Measurements from ENCODE around the gene BTNL3. TPM values are rescaled to one million over a fixed set of nuclear protein-coding genes. Genes with fewer than 3 reads are reported as not detected.

BTNL3 gene, protein sequence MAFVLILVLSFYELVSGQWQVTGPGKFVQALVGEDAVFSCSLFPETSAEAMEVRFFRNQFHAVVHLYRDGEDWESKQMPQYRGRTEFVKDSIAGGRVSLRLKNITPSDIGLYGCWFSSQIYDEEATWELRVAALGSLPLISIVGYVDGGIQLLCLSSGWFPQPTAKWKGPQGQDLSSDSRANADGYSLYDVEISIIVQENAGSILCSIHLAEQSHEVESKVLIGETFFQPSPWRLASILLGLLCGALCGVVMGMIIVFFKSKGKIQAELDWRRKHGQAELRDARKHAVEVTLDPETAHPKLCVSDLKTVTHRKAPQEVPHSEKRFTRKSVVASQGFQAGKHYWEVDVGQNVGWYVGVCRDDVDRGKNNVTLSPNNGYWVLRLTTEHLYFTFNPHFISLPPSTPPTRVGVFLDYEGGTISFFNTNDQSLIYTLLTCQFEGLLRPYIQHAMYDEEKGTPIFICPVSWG
- not detected for polyA plus RNA-seq (2012; ENCODE audit: insufficient read length, low read depth)

DNA sequence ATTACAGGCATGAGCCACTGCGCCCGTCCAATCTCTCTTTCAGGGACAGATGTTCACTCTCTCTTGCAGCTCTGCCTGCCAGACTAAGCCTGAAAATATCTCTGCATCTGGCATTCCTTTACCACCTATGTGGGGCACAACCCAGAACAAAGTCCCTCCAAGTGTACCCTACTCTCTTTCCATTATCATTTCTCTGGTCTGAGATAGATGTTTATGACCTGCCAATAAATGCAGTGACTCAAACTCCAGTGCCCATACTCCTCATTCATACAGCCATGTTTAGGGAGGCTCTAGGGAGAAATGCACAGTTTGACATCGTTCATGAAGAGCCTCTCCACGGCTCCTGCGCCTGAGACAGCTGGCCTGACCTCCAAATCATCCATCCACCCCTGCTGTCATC lies at the start of gene BTNL3:
BTNL3 (plus strand) TSS at position 255 of the 400 bp plus-strand sequence. CDS start 183 bp downstream, outside the sequence.
- no peak for TF ChIP-seq TAF1 (IDR thresholded peaks at IDR 0.05; ENCODE audit: borderline replicate concordance, insufficient read depth, low read length)
- TF ChIP-seq, protein P1, sequence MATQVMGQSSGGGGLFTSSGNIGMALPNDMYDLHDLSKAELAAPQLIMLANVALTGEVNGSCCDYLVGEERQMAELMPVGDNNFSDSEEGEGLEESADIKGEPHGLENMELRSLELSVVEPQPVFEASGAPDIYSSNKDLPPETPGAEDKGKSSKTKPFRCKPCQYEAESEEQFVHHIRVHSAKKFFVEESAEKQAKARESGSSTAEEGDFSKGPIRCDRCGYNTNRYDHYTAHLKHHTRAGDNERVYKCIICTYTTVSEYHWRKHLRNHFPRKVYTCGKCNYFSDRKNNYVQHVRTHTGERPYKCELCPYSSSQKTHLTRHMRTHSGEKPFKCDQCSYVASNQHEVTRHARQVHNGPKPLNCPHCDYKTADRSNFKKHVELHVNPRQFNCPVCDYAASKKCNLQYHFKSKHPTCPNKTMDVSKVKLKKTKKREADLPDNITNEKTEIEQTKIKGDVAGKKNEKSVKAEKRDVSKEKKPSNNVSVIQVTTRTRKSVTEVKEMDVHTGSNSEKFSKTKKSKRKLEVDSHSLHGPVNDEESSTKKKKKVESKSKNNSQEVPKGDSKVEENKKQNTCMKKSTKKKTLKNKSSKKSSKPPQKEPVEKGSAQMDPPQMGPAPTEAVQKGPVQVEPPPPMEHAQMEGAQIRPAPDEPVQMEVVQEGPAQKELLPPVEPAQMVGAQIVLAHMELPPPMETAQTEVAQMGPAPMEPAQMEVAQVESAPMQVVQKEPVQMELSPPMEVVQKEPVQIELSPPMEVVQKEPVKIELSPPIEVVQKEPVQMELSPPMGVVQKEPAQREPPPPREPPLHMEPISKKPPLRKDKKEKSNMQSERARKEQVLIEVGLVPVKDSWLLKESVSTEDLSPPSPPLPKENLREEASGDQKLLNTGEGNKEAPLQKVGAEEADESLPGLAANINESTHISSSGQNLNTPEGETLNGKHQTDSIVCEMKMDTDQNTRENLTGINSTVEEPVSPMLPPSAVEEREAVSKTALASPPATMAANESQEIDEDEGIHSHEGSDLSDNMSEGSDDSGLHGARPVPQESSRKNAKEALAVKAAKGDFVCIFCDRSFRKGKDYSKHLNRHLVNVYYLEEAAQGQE (IDR thresholded peaks at IDR 0.05; ENCODE audit: insufficient read depth in 1 of 2, low read depth in 2 of 2, low read length in 2 of 2) = no peak

DNA sequence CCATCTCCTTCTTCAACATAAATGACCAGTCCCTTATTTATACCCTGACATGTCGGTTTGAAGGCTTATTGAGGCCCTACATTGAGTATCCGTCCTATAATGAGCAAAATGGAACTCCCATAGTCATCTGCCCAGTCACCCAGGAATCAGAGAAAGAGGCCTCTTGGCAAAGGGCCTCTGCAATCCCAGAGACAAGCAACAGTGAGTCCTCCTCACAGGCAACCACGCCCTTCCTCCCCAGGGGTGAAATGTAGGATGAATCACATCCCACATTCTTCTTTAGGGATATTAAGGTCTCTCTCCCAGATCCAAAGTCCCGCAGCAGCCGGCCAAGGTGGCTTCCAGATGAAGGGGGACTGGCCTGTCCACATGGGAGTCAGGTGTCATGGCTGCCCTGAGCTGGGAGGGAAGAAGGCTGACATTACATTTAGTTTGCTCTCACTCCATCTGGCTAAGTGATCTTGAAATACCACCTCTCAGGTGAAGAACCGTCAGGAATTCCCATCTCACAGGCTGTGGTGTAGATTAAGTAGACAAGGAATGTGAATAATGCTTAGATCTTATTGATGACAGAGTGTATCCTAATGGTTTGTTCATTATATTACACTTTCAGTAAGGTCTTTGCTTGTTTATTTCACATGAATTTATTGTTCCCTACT lies 38.2 kb upstream of the BTNL3 start:
- TF ChIP-seq, protein P1 (IDR thresholded peaks at IDR 0.05; ENCODE audit: insufficient read depth in 1 of 2, low read depth in 2 of 2, low read length in 2 of 2) = no peak
- TF ChIP-seq SIN3A (IDR thresholded peaks at IDR 0.05; ENCODE audit: borderline replicate concordance, insufficient read depth, low read length) (no peak), FOXP2 (optimal IDR thresholded peaks at IDR 0.05; ENCODE audit: borderline replicate concordance, extremely low read depth, extremely low read length, insufficient read depth) (no peak), TAF1 (IDR thresholded peaks at IDR 0.05; ENCODE audit: borderline replicate concordance, insufficient read depth, low read length) (no peak), POLR2AphosphoS5 (IDR thresholded peaks at IDR 0.05; ENCODE audit: low read depth, low read length) (no peak)

DNA sequence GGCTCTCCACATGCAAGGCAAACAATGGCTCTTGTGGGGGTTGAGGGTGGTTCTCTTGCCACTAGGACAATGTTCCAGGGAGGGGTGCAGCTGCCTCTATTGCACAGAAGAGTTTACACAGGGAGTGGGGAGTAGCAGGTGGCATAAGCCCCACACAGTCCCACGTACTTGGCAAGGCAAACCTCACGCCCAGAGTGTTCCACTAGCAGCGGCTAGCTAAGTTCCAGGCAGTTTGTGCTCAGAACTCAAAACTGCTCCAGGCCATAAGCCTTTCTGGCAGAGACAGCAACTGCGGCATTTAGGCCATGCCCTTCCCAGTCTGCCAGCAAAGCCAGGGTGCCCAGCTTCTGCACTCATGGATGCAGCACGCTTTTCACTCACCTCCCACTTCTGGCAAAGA lies 29.0 kb upstream of the BTNL3 start:
- TF ChIP-seq FOXP2 (optimal IDR thresholded peaks at IDR 0.05; ENCODE audit: borderline replicate concordance, extremely low read depth, extremely low read length, insufficient read depth) (no peak), TAF1 (IDR thresholded peaks at IDR 0.05; ENCODE audit: borderline replicate concordance, insufficient read depth, low read length) (no peak), POLR2AphosphoS5 (IDR thresholded peaks at IDR 0.05; ENCODE audit: low read depth, low read length) (no peak), SIN3A (IDR thresholded peaks at IDR 0.05; ENCODE audit: borderline replicate concordance, insufficient read depth, low read length) (no peak)
- TF ChIP-seq, protein P1 (IDR thresholded peaks at IDR 0.05; ENCODE audit: insufficient read depth in 1 of 2, low read depth in 2 of 2, low read length in 2 of 2) = no peak

DNA sequence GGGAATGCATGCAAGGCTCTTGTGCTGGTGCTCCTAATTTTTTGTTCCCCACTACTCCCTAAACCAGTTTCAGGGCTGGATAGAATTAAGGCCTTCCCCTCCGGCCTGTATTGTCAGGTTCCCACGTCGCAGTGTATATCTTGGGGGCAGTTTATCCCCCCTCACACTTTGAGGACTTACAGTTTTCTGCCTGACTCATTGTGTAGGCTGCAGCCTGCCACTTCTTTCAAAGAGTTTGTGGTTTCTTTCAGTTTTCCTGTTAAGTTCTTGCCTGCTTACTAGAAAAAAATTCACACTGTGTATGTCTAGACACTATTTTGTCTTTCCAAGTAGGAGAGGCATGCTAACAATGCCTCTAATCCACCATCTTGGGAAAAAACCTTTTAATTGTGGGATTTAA lies 28.4 kb upstream of the BTNL3 start:
- TF ChIP-seq SIN3A (IDR thresholded peaks at IDR 0.05; ENCODE audit: borderline replicate concordance, insufficient read depth, low read length) (no peak), FOXP2 (optimal IDR thresholded peaks at IDR 0.05; ENCODE audit: borderline replicate concordance, extremely low read depth, extremely low read length, insufficient read depth) (no peak), POLR2AphosphoS5 (IDR thresholded peaks at IDR 0.05; ENCODE audit: low read depth, low read length) (no peak), TAF1 (IDR thresholded peaks at IDR 0.05; ENCODE audit: borderline replicate concordance, insufficient read depth, low read length) (no peak)
- TF ChIP-seq, protein P1 (IDR thresholded peaks at IDR 0.05; ENCODE audit: insufficient read depth in 1 of 2, low read depth in 2 of 2, low read length in 2 of 2) = no peak
